ENCODE results near the gene TXNRD1. TPM values are rescaled to one million over a fixed set of nuclear protein-coding genes. Genes with fewer than 3 reads are reported as not detected.
"Not testable (repeated sequence)": the region's sequence is repeated elsewhere in the genome, so short reads cannot be mapped to it uniquely, and the experiment has no call there.

The TXNRD1 gene
- total RNA-seq, 2 donors from 2014 or later: 75.8 to 103 TPM

GRCh38 chr12:104207416-104208205, 8.0 kb upstream of the TXNRD1 start:
- Mint-ChIP-seq H3K9me3 (no peaks in the 10 kb centered on the region), H3K4me1 (ENCODE audit: low read depth in 2 of 2) (no peaks in the 10 kb centered on the region), H3K4me3 (no peak overlapping the region), H3K36me3 (no peaks in the 10 kb centered on the region), H3K27ac (no peak overlapping the region), H3K27me3 (peaks cover 7 to 14% of the 10 kb centered on the region in 2 donors)
- ATAC-seq (no peak), DNase-seq (ENCODE audit: low spot score) (no peak)

GRCh38 chr12:104212516-104212915, 3.1 kb upstream of the TXNRD1 start:
- H3K27me3 Mint-ChIP-seq: peaks cover 7 to 14% of the 10 kb centered on the region in 2 donors
- no peak overlapping the region for H3K27ac Mint-ChIP-seq
- H3K4me3 Mint-ChIP-seq: no peak overlapping the region
- H3K9me3 Mint-ChIP-seq: no peaks in the 10 kb centered on the region
- H3K36me3 Mint-ChIP-seq: no peaks in the 10 kb centered on the region
- ATAC-seq (no peak), DNase-seq (ENCODE audit: low spot score) (no peak)
- H3K4me1 Mint-ChIP-seq (ENCODE audit: low read depth in 2 of 2): peaks cover 6 to 17% of the 10 kb centered on the region in 2 donors

GRCh38 chr12:104213952-104214351, 1.6 kb upstream of the TXNRD1 start:
- Mint-ChIP-seq H3K4me3 (no peak overlapping the region), H3K27me3 (peaks cover 7 to 14% of the 10 kb centered on the region in 2 donors), H3K4me1 (ENCODE audit: low read depth in 2 of 2) (peaks cover 6 to 17% of the 10 kb centered on the region in 2 donors), H3K27ac (no peak overlapping the region), H3K9me3 (no peaks in the 10 kb centered on the region), H3K36me3 (no peaks in the 10 kb centered on the region)
- ATAC-seq (no peak), DNase-seq (ENCODE audit: low spot score) (no peak)

- Mint-ChIP-seq H3K9me3 (no peaks in the 10 kb centered on the region), H3K36me3 (no peaks in the 10 kb centered on the region), H3K4me3 (peak overlapping the region; percentile 88), H3K4me1 (ENCODE audit: low read depth in 2 of 2) (peaks cover 12 to 22% of the 10 kb centered on the region in 2 donors), H3K27ac (peak overlapping the region in 1 of 2 donors; percentile 65), H3K27me3 (peaks cover under 1 to 2% of the 10 kb centered on the region in 2 donors)
- DNase-seq (ENCODE audit: low spot score) (no peak), ATAC-seq (no peak)
Observed at GRCh38 chr12:104216521-104216924, 944 bp downstream of the TXNRD1 start.

GRCh38 chr12:104218506-104218905, 2.9 kb downstream of the TXNRD1 start:
- H3K27ac Mint-ChIP-seq; H3K9me3 Mint-ChIP-seq; H3K4me3 Mint-ChIP-seq; DNase-seq (ENCODE audit: low spot score); ATAC-seq; H3K36me3 Mint-ChIP-seq: not testable (repeated sequence)
- peaks cover 12 to 22% of the 10 kb centered on the region in 2 donors for H3K4me1 Mint-ChIP-seq (ENCODE audit: low read depth in 2 of 2)
- H3K27me3 Mint-ChIP-seq: peaks cover 11 to 16% of the 10 kb centered on the region in 2 donors

GRCh38 chr12:104218935-104219334, 3.4 kb downstream of the TXNRD1 start:
- Mint-ChIP-seq H3K4me1 (ENCODE audit: low read depth in 2 of 2) (peaks cover 12 to 22% of the 10 kb centered on the region in 2 donors), H3K9me3 (no peaks in the 10 kb centered on the region), H3K4me3 (no peak overlapping the region), H3K27ac (no peak overlapping the region), H3K36me3 (no peaks in the 10 kb centered on the region), H3K27me3 (peaks cover 13 to 20% of the 10 kb centered on the region in 2 donors)
- ATAC-seq (no peak), DNase-seq (ENCODE audit: low spot score) (no peak)

- no peak for DNase-seq (ENCODE audit: low spot score)
- H3K27me3 Mint-ChIP-seq: peaks cover 13 to 25% of the 10 kb centered on the region in 2 donors
- no peak overlapping the region for H3K27ac Mint-ChIP-seq
- H3K4me1 Mint-ChIP-seq (ENCODE audit: low read depth in 2 of 2): peaks cover 12 to 22% of the 10 kb centered on the region in 2 donors
- no peak for ATAC-seq
- H3K36me3 Mint-ChIP-seq: no peaks in the 10 kb centered on the region
- no peaks in the 10 kb centered on the region for H3K9me3 Mint-ChIP-seq
- H3K4me3 Mint-ChIP-seq: no peak overlapping the region
Observed at GRCh38 chr12:104219361-104219892, 3.8 kb downstream of the TXNRD1 start.

- Mint-ChIP-seq H3K27me3 (peaks cover 13 to 30% of the 10 kb centered on the region in 2 donors), H3K9me3 (no peaks in the 10 kb centered on the region), H3K4me3 (no peak overlapping the region), H3K36me3 (no peaks in the 10 kb centered on the region), H3K4me1 (ENCODE audit: low read depth in 2 of 2) (peaks cover 12 to 22% of the 10 kb centered on the region in 2 donors), H3K27ac (no peak overlapping the region)
- ATAC-seq: peak in 1 of 2 donors; percentile 43
- DNase-seq (ENCODE audit: low spot score): no peak
Observed at GRCh38 chr12:104219908-104220404, 4.4 kb downstream of the TXNRD1 start.

GRCh38 chr12:104220931-104221330, 5.4 kb downstream of the TXNRD1 start:
- Mint-ChIP-seq H3K4me1 (ENCODE audit: low read depth in 2 of 2) (peaks cover 12 to 14% of the 10 kb centered on the region in 2 donors), H3K9me3 (no peaks in the 10 kb centered on the region), H3K4me3 (no peak overlapping the region), H3K27ac (no peak overlapping the region), H3K27me3 (peaks cover 13 to 31% of the 10 kb centered on the region in 2 donors), H3K36me3 (no peaks in the 10 kb centered on the region)
- ATAC-seq: no peak
- no peak for DNase-seq (ENCODE audit: low spot score)

- Mint-ChIP-seq H3K4me3 (no peak overlapping the region), H3K4me1 (ENCODE audit: low read depth in 2 of 2) (peaks cover 5 to 6% of the 10 kb centered on the region in 2 donors), H3K27ac (no peak overlapping the region), H3K36me3 (no peaks in the 10 kb centered on the region), H3K9me3 (no peaks in the 10 kb centered on the region), H3K27me3 (peaks cover 13 to 31% of the 10 kb centered on the region in 2 donors)
- ATAC-seq (no peak), DNase-seq (ENCODE audit: low spot score) (no peak)
Observed at GRCh38 chr12:104222976-104223375, 7.4 kb downstream of the TXNRD1 start.

- no peaks in the 10 kb centered on the region for H3K9me3 Mint-ChIP-seq
- peaks cover 13 to 31% of the 10 kb centered on the region in 2 donors for H3K27me3 Mint-ChIP-seq
- no peaks in the 10 kb centered on the region for H3K36me3 Mint-ChIP-seq
- no peak overlapping the region for H3K4me3 Mint-ChIP-seq
- H3K27ac Mint-ChIP-seq: no peak overlapping the region
- DNase-seq (ENCODE audit: low spot score) (no peak), ATAC-seq (no peak)
- peaks cover 5 to 6% of the 10 kb centered on the region in 2 donors for H3K4me1 Mint-ChIP-seq (ENCODE audit: low read depth in 2 of 2)
Observed at GRCh38 chr12:104223712-104224111, 8.1 kb downstream of the TXNRD1 start.

- no peak overlapping the region for H3K27ac Mint-ChIP-seq
- no peak for ATAC-seq
- H3K9me3 Mint-ChIP-seq: no peaks in the 10 kb centered on the region
- H3K36me3 Mint-ChIP-seq: no peaks in the 10 kb centered on the region
- no peaks in the 10 kb centered on the region for H3K4me1 Mint-ChIP-seq (ENCODE audit: low read depth in 2 of 2)
- H3K4me3 Mint-ChIP-seq: no peak overlapping the region
- peaks cover 14 to 28% of the 10 kb centered on the region in 2 donors for H3K27me3 Mint-ChIP-seq
- DNase-seq (ENCODE audit: low spot score): no peak
Observed at GRCh38 chr12:104226672-104227071, 11.1 kb downstream of the TXNRD1 start.

GRCh38 chr12:104230304-104231095, 14.9 kb downstream of the TXNRD1 start:
- ATAC-seq (no peak), DNase-seq (ENCODE audit: low spot score) (no peak)
- peaks cover 12% of the 10 kb centered on the region for H3K9me3 Mint-ChIP-seq
- H3K4me1 Mint-ChIP-seq (ENCODE audit: low read depth in 2 of 2): no peaks in the 10 kb centered on the region
- H3K27ac Mint-ChIP-seq: no peak overlapping the region
- no peak overlapping the region for H3K4me3 Mint-ChIP-seq
- H3K36me3 Mint-ChIP-seq: peaks cover 15% of the 10 kb centered on the region
- H3K27me3 Mint-ChIP-seq: peaks cover 0 to 3% of the 10 kb centered on the region in 2 donors

All from natural killer cell treated with Interleukin-12 subunit alpha and Interleukin-12 subunit beta and Interleukin-15 and Interleukin-18, amount 100 ng/mL, for 72 hours (primary cell).